IMR-90 (cell line): ENCODE results near the gene ACE.

Experiments used
- CTCF ChIP-seq: conservative IDR thresholded peaks from 2 replicates; pipeline ENCODE4 v1.5.1; 2012; ENCODE audit warnings: mild to moderate bottlenecking, low read depth, low read length, improper control_type of control experiment
- TF ChIP-seq, protein P1 (sequence below): fragments of 150-350 bp; IDR thresholded peaks from 2 replicates; pipeline ENCODE4 v1.6.1; 2016; ENCODE audit warnings: low read depth, mild to moderate bottlenecking, low read length, moderate library complexity, borderline replicate concordance

DNA sequence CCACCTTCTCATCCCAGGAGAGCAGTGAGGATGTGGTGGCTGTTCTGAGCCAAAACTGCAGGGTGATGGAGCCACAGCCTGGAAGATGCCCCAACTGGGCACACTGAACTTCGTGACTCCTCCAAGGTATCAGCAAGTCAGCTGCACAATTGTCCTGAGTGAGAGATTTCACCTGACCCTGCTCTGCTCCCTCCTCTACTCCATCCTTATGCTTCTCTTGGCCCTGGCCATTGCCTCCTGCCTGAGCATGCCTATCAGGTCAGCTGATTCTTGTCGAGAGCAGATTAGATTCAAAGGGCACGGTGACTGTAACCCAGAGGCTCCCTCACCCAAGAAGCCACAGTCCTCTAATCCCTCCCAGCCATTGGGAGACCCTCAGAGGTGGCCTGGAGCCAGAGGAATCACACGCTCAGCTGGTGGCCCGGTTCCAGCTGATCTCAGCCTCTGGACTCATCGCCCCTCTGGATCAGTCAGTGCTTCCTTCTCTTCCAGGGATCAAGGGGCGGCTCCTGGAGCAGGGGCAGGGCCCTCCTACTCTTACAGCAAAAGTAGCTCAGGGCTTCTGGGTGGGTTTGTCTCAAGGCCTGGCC, 23.8 kb upstream of the ACE start:
- TF ChIP-seq, protein P1, sequence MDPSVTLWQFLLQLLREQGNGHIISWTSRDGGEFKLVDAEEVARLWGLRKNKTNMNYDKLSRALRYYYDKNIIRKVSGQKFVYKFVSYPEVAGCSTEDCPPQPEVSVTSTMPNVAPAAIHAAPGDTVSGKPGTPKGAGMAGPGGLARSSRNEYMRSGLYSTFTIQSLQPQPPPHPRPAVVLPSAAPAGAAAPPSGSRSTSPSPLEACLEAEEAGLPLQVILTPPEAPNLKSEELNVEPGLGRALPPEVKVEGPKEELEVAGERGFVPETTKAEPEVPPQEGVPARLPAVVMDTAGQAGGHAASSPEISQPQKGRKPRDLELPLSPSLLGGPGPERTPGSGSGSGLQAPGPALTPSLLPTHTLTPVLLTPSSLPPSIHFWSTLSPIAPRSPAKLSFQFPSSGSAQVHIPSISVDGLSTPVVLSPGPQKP: no peak
- no peak for TF ChIP-seq CTCF
